Measurements from ENCODE around the gene IGF1.

Gene IGF1

GRCh38 chr12:102496591-102496990 lies 16.2 kb upstream of the IGF1 start:
- no peak for DNase-seq (ENCODE audit: low spot score)

GRCh38 chr12:102487226-102487625 lies 6.9 kb upstream of the IGF1 start:
- DNase-seq (ENCODE audit: low spot score), result no peak

- no peak for DNase-seq (ENCODE audit: low spot score)
These were observed 5.8 kb upstream of the IGF1 start for GRCh38 chr12:102486153-102486552.

GRCh38 chr12:102484428-102484958 lies 4.1 kb upstream of the IGF1 start:
- peak; percentile 56 for DNase-seq (ENCODE audit: low spot score)

- DNase-seq (ENCODE audit: low spot score), result no peak
These were observed 3.7 kb upstream of the IGF1 start for GRCh38 chr12:102484017-102484416.

- no peak for DNase-seq (ENCODE audit: low spot score)
These were observed 3.1 kb upstream of the IGF1 start for GRCh38 chr12:102483466-102483865.

GRCh38 chr12:102481705-102482425 lies 1.5 kb upstream of the IGF1 start:
- no peak for DNase-seq (ENCODE audit: low spot score)

- DNase-seq (ENCODE audit: low spot score), result no peak
These were observed 424 bp downstream of the IGF1 start for GRCh38 chr12:102479939-102480338.

GRCh38 chr12:102479099-102479885 lies 1.1 kb downstream of the IGF1 start:
- DNase-seq (ENCODE audit: low spot score), result no peak

- peak; percentile 55 for DNase-seq (ENCODE audit: low spot score)
These were observed 1.8 kb downstream of the IGF1 start for GRCh38 chr12:102478405-102479098.

GRCh38 chr12:102475355-102475754 lies 5.0 kb downstream of the IGF1 start:
- no peak for DNase-seq (ENCODE audit: low spot score)

- DNase-seq (ENCODE audit: low spot score), result peak; percentile 48
These were observed 5.8 kb downstream of the IGF1 start for GRCh38 chr12:102474438-102475064.

GRCh38 chr12:102472496-102472895 lies 7.9 kb downstream of the IGF1 start:
- DNase-seq (ENCODE audit: low spot score), result no peak

GRCh38 chr12:102471556-102471955 lies 8.8 kb downstream of the IGF1 start:
- no peak for DNase-seq (ENCODE audit: low spot score)

GRCh38 chr12:102470945-102471344 lies 9.4 kb downstream of the IGF1 start:
- DNase-seq (ENCODE audit: low spot score), result no peak

GRCh38 chr12:102468261-102468915 lies 12.0 kb downstream of the IGF1 start:
- no peak for DNase-seq (ENCODE audit: low spot score)

GRCh38 chr12:102465762-102466560 lies 14.4 kb downstream of the IGF1 start:
- DNase-seq (ENCODE audit: low spot score), result no peak

GRCh38 chr12:102463659-102464249 lies 16.6 kb downstream of the IGF1 start:
- DNase-seq (ENCODE audit: low spot score), result no peak

- DNase-seq (ENCODE audit: low spot score), result no peak
These were observed 17.4 kb downstream of the IGF1 start for GRCh38 chr12:102462795-102463465.

GRCh38 chr12:102462386-102462785 lies 18.0 kb downstream of the IGF1 start:
- no peak for DNase-seq (ENCODE audit: low spot score)

All from activated CD4-positive, alpha-beta T cell treated with anti-CD3 and anti-CD28 coated beads, Interleukin-2, Interleukin-4, amounts not matched to agents 100 ng/mL and 50 ng/mL, durations not matched to agents 16 hours and 8 hours (primary cell).